Fibroblast of skin of back (primary cell): ENCODE results near the gene RPEL1. TPM values are rescaled to one million over a fixed set of nuclear protein-coding genes. Genes with fewer than 3 reads are reported as not detected.
"Not testable (repeated sequence)": the region's sequence is repeated elsewhere in the genome, so short reads cannot be mapped to it uniquely, and the experiment has no call there.

Experiments
- DNase-seq: peaks from one replicate; pipeline ENCODE4 v3.0.0-alpha.2; 2013
- polyA plus RNA-seq, 2 experiments: library from polyadenylated mRNA; unstranded; fragments of 120-200 nt; gene quantifications; one replicate each; pipeline ENCODE4 v1.2.1, GENCODE V29; 2013; ENCODE audit not compliant: insufficient read length in 2 of 2

Gene RPEL1
- polyA plus RNA-seq (2013, experiment 1 of 2; ENCODE audit: insufficient read length), result 0.08 TPM
- 0.08 TPM for polyA plus RNA-seq (2013, experiment 2 of 2; ENCODE audit: insufficient read length)

- not testable (repeated sequence) for DNase-seq
Observed at GRCh38 chr10:103245587-103245986, at the start of gene RPEL1. Gene RPEL1 (plus strand): TSS chr10:103245887. CDS start chr10:103245997, 110 bp downstream.

GRCh38 chr10:103196516-103196915, 49.2 kb upstream of the RPEL1 start:
- DNase-seq, result no peak

GRCh38 chr10:103197174-103197573, 48.5 kb upstream of the RPEL1 start:
- peak; percentile 82 for DNase-seq

- DNase-seq, result no peak
Observed at GRCh38 chr10:103197903-103198302, 47.8 kb upstream of the RPEL1 start.

GRCh38 chr10:103198648-103199047, 47.0 kb upstream of the RPEL1 start:
- no peak for DNase-seq

- no peak for DNase-seq
Observed at GRCh38 chr10:103199488-103199887, 46.2 kb upstream of the RPEL1 start.

GRCh38 chr10:103202319-103202718, 43.4 kb upstream of the RPEL1 start:
- DNase-seq, result no peak

- DNase-seq, result no peak
Observed at GRCh38 chr10:103203466-103203865, 42.2 kb upstream of the RPEL1 start.

GRCh38 chr10:103204353-103205255, 41.1 kb upstream of the RPEL1 start:
- peak; percentile 29 for DNase-seq

GRCh38 chr10:103205401-103205800, 40.3 kb upstream of the RPEL1 start:
- not testable (repeated sequence) for DNase-seq

- DNase-seq, result not testable (repeated sequence)
Observed at GRCh38 chr10:103206715-103207114, 39.0 kb upstream of the RPEL1 start.

- DNase-seq, result no peak
Observed at GRCh38 chr10:103207141-103207540, 38.5 kb upstream of the RPEL1 start.

GRCh38 chr10:103207643-103208042, 38.0 kb upstream of the RPEL1 start:
- DNase-seq, result peak; percentile 24

- DNase-seq, result not testable (repeated sequence)
Observed at GRCh38 chr10:103210262-103210661, 35.4 kb upstream of the RPEL1 start.

- no peak for DNase-seq
Observed at GRCh38 chr10:103215601-103216000, 30.1 kb upstream of the RPEL1 start.

GRCh38 chr10:103216362-103216761, 29.3 kb upstream of the RPEL1 start:
- DNase-seq, result peak; percentile 67

GRCh38 chr10:103224133-103224532, 21.6 kb upstream of the RPEL1 start:
- no peak for DNase-seq

- DNase-seq, result not testable (repeated sequence)
Observed at GRCh38 chr10:103224721-103225120, 21.0 kb upstream of the RPEL1 start.

GRCh38 chr10:103225939-103226338, 19.7 kb upstream of the RPEL1 start:
- no peak for DNase-seq

- no peak for DNase-seq
Observed at GRCh38 chr10:103227416-103227815, 18.3 kb upstream of the RPEL1 start.

- DNase-seq, result peak; percentile 99
Observed at GRCh38 chr10:103231047-103231551, 14.6 kb upstream of the RPEL1 start.

GRCh38 chr10:103232131-103232673, 13.5 kb upstream of the RPEL1 start:
- peak; percentile 55 for DNase-seq

- DNase-seq, result peak; percentile 75
Observed at GRCh38 chr10:103232772-103233488, 12.8 kb upstream of the RPEL1 start.
